ENCODE data around the gene SEC14L6.

The SEC14L6 gene

GRCh38 chr22:30578481-30578880 is 31.9 kb upstream of the SEC14L6 start:
- no peak for DNase-seq (ENCODE audit: insufficient read length, low spot score)
- no peak for FAIRE-seq
- TF ChIP-seq TAF1 (IDR thresholded peaks at IDR 0.05; ENCODE audit: low read depth, low read length) (no peak), SPI1 (IDR thresholded peaks at IDR 0.05; ENCODE audit: low read depth, low read length) (no peak), POLR2AphosphoS5 (IDR thresholded peaks at IDR 0.05; ENCODE audit: low read depth, low read length) (no peak), POLR2A (IDR thresholded peaks at IDR 0.05; ENCODE audit: low read depth, low read length) (no peak), PAX5 (IDR thresholded peaks at IDR 0.05; ENCODE audit: insufficient read depth, low read length, severe bottlenecking) (no peak), POU2F2 (IDR thresholded peaks at IDR 0.05; ENCODE audit: low read depth, low read length) (no peak)

- no peak for DNase-seq (ENCODE audit: insufficient read length, low spot score)
- no peak for FAIRE-seq
- no peak for TF ChIP-seq POU2F2 (IDR thresholded peaks at IDR 0.05; ENCODE audit: low read depth, low read length)
- no peak for TF ChIP-seq TAF1 (IDR thresholded peaks at IDR 0.05; ENCODE audit: low read depth, low read length)
- no peak for TF ChIP-seq SPI1 (IDR thresholded peaks at IDR 0.05; ENCODE audit: low read depth, low read length)
- TF ChIP-seq POLR2AphosphoS5 (IDR thresholded peaks at IDR 0.05; ENCODE audit: low read depth, low read length) = no peak
- TF ChIP-seq POLR2A (IDR thresholded peaks at IDR 0.05; ENCODE audit: low read depth, low read length) = no peak
- no peak for TF ChIP-seq PAX5 (IDR thresholded peaks at IDR 0.05; ENCODE audit: insufficient read depth, low read length, severe bottlenecking)
These were observed 29.3 kb upstream of the SEC14L6 start for GRCh38 chr22:30575859-30576258.

- DNase-seq (ENCODE audit: insufficient read length, low spot score) (no peak), FAIRE-seq (no peak)
- TF ChIP-seq POU2F2 (IDR thresholded peaks at IDR 0.05; ENCODE audit: low read depth, low read length) (no peak), PAX5 (IDR thresholded peaks at IDR 0.05; ENCODE audit: insufficient read depth, low read length, severe bottlenecking) (no peak), POLR2AphosphoS5 (IDR thresholded peaks at IDR 0.05; ENCODE audit: low read depth, low read length) (peak; percentile 48; the same call in 1 of the 2 replicates), POLR2A (IDR thresholded peaks at IDR 0.05; ENCODE audit: low read depth, low read length) (no peak)
These were observed 28.6 kb upstream of the SEC14L6 start for GRCh38 chr22:30574997-30575671.

- no peak for DNase-seq (ENCODE audit: insufficient read length, low spot score)
- no peak for FAIRE-seq
These were observed 27.8 kb upstream of the SEC14L6 start, which contains the start of gene GAL3ST1 for GRCh38 chr22:30574095-30574981. Gene GAL3ST1 (minus strand): TSS chr22:30574665. CDS start chr22:30557392, 17,273 bp downstream.

DNA sequence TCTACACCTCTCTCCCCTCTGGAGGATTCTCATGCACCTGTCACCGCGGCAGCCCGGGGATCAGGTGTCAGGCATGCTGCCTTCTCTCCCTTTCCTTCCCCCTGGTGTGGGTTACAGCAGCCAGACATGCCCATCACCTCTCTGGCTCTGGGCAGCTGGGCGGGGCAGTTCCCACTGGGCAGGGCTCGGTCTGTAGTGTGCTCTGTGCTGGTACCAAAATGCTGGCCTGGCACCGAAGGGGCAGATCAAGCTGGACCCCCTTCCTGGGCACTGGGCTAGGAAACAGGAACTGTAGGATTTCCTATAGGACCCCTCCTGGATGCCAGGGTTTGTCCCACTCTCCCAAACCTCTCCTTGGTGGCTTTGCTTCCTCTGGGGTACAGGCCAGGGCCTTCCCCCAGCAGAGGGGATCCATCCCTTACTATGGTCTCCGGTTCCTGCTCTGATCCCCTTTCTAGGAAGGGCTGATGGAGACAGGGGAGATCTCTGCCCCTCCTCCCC is 27.1 kb upstream of the SEC14L6 start:
- no peak for DNase-seq (ENCODE audit: insufficient read length, low spot score)
- no peak for FAIRE-seq
- TF ChIP-seq TAF1 (IDR thresholded peaks at IDR 0.05; ENCODE audit: low read depth, low read length) = no peak
- no peak for TF ChIP-seq PAX5 (IDR thresholded peaks at IDR 0.05; ENCODE audit: insufficient read depth, low read length, severe bottlenecking)
- no peak for TF ChIP-seq POU2F2 (IDR thresholded peaks at IDR 0.05; ENCODE audit: low read depth, low read length)
- TF ChIP-seq SPI1 (IDR thresholded peaks at IDR 0.05; ENCODE audit: low read depth, low read length) = no peak
- TF ChIP-seq POLR2AphosphoS5 (IDR thresholded peaks at IDR 0.05; ENCODE audit: low read depth, low read length) = no peak
- TF ChIP-seq POLR2A (IDR thresholded peaks at IDR 0.05; ENCODE audit: low read depth, low read length) = no peak

More at GRCh38 chr22:30574095-30574981, 27.8 kb upstream of the SEC14L6 start, which contains the start of gene GAL3ST1:
- TF ChIP-seq TAF1 (IDR thresholded peaks at IDR 0.05; ENCODE audit: low read depth, low read length) = no peak
- TF ChIP-seq SPI1 (IDR thresholded peaks at IDR 0.05; ENCODE audit: low read depth, low read length) = no peak
- TF ChIP-seq PAX5 (IDR thresholded peaks at IDR 0.05; ENCODE audit: insufficient read depth, low read length, severe bottlenecking) = no peak
- TF ChIP-seq POU2F2 (IDR thresholded peaks at IDR 0.05; ENCODE audit: low read depth, low read length) = no peak
- TF ChIP-seq POLR2AphosphoS5 (IDR thresholded peaks at IDR 0.05; ENCODE audit: low read depth, low read length) = no peak
- TF ChIP-seq POLR2A (IDR thresholded peaks at IDR 0.05; ENCODE audit: low read depth, low read length) = no peak

GRCh38 chr22:30572840-30573593 is 26.5 kb upstream of the SEC14L6 start:
- TF ChIP-seq SPI1 (IDR thresholded peaks at IDR 0.05; ENCODE audit: low read depth, low read length) (no peak), PAX5 (IDR thresholded peaks at IDR 0.05; ENCODE audit: insufficient read depth, low read length, severe bottlenecking) (no peak), TAF1 (IDR thresholded peaks at IDR 0.05; ENCODE audit: low read depth, low read length) (no peak), POLR2AphosphoS5 (IDR thresholded peaks at IDR 0.05; ENCODE audit: low read depth, low read length) (no peak), POU2F2 (IDR thresholded peaks at IDR 0.05; ENCODE audit: low read depth, low read length) (no peak), POLR2A (IDR thresholded peaks at IDR 0.05; ENCODE audit: low read depth, low read length) (no peak)
- DNase-seq (ENCODE audit: insufficient read length, low spot score) = no peak
- FAIRE-seq = no peak

DNA sequence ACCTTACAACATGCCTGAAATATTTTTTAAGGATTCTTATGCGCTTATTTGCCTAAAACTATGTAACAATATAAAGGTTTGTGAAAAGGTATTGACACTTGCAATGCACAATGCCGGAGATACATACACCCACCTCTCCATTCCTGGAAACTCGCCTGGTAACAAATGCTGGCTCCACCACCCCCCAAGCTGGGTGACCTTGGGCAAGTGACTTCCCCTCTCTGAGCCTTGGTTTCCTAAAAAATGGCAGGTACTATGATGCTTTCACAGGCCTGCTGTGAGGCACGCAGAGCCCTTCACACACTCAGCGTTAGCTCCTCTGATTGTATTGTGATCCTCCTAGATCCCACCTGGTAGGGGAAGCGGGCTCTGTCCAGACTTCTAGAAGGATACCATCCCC is 25.7 kb upstream of the SEC14L6 start:
- FAIRE-seq = no peak
- TF ChIP-seq TAF1 (IDR thresholded peaks at IDR 0.05; ENCODE audit: low read depth, low read length) (no peak), POLR2AphosphoS5 (IDR thresholded peaks at IDR 0.05; ENCODE audit: low read depth, low read length) (no peak), SPI1 (IDR thresholded peaks at IDR 0.05; ENCODE audit: low read depth, low read length) (no peak), POU2F2 (IDR thresholded peaks at IDR 0.05; ENCODE audit: low read depth, low read length) (no peak), PAX5 (IDR thresholded peaks at IDR 0.05; ENCODE audit: insufficient read depth, low read length, severe bottlenecking) (no peak), POLR2A (IDR thresholded peaks at IDR 0.05; ENCODE audit: low read depth, low read length) (no peak)
- DNase-seq (ENCODE audit: insufficient read length, low spot score) = no peak

GRCh38 chr22:30569674-30570202 is 23.2 kb upstream of the SEC14L6 start:
- TF ChIP-seq SPI1 (IDR thresholded peaks at IDR 0.05; ENCODE audit: low read depth, low read length) (no peak), PAX5 (IDR thresholded peaks at IDR 0.05; ENCODE audit: insufficient read depth, low read length, severe bottlenecking) (no peak), POLR2A (IDR thresholded peaks at IDR 0.05; ENCODE audit: low read depth, low read length) (no peak), POU2F2 (IDR thresholded peaks at IDR 0.05; ENCODE audit: low read depth, low read length) (no peak), POLR2AphosphoS5 (IDR thresholded peaks at IDR 0.05; ENCODE audit: low read depth, low read length) (no peak), TAF1 (IDR thresholded peaks at IDR 0.05; ENCODE audit: low read depth, low read length) (no peak)
- no peak for FAIRE-seq
- DNase-seq (ENCODE audit: insufficient read length, low spot score) = no peak
